Measurements from ENCODE around the gene NUPR2.

DNA sequence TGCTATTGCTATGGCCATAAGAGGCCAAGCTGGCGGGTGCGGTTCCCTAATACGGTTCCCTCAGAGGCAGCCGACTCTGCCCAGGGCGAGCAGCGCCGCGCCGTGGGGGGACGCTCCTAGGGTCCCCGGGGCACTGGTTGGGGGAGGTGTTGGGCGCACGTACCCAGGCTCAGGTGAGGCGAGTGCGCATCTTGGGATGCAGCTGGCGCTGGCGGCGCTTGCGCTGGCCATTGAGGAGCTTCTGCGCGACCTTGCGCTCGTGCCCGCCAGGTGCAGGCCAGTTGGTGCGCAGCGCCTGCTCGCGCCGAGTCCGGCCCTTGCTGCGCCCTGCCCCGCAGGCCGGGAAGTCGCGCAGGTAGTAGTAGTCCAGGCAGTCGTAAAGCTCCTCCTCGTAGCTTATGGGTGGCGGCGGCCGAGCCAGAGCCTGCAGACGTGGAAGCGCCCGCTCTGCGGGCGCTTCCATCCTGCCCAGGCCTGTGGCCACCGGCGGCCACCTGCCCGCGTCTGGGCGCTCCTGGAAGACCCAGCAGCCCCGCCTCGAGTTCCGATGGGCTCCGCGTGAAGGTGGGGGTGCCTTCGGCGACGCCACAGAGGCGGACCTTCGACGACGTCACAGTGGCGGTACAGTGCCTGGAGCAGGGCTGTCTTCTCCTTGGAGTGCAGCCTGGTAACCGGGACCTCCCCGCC is at the start of gene NUPR2:
- no peak for TF ChIP-seq EZH2 (IDR thresholded peaks at IDR 0.05; ENCODE audit: insufficient read depth, poor library complexity, severe bottlenecking)
- TF ChIP-seq EZH2phosphoT487 (IDR thresholded peaks at IDR 0.05; ENCODE audit: insufficient read depth, low read depth), result no peak
